ENCODE data around the gene TBX1.

The TBX1 gene

DNA sequence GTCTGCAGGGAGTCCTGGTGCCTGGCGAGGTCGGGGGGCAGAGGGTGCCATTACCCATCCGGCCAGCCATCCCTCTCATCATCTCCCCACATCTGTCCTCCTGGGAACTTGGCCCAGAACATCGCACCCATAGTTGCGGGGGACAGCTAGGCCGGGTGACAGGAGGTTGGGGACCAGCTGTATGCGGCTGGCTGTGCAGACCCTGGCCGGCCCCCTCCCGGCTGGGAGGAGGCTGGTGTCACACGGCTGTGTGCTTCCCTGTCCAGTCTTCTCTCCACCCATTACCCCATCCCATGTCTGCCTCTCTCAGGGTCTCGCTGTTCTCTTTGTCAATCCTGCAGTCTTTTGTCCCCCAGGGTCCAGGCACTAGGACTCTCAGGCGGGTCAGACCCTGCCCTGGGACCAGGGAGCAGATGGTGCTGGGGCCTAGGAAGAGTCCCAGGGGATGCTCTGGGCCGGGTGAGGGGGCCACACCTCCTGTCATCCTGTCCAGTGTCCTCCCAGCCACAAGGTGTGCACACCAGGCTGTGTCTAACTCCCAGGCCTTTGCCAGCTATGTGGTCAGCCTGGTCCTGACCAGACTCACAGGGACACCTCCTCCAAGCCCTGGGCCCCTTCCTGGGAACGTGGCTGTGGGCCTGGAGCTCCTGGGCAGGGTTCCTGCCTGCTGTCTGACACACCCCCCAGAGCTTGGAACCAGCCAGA, 6.4 kb upstream of the TBX1 start:
- no peak for DNase-seq

DNA sequence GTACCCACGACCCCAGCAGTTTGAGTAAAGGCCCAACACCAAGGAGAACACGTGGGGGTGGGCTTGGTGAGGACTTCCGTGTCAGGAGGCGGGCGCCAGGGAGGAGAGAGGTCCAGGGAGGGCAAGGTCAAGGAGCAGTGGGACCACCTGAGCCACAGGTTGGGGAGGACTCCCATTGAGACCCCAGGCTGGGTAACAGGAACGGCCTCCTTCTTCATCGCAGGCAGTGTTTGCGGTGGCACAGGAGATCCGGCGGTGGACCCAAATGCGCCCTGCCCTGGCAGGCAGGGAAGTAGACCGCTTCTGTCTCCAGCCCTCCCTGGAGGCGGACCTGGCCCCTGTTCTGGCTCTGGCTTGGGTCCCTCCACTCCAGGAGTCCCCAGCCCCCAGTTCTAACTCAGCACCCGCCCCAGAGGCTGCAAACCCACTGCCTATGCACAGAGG, 5.9 kb upstream of the TBX1 start:
- DNase-seq: no peak

DNA sequence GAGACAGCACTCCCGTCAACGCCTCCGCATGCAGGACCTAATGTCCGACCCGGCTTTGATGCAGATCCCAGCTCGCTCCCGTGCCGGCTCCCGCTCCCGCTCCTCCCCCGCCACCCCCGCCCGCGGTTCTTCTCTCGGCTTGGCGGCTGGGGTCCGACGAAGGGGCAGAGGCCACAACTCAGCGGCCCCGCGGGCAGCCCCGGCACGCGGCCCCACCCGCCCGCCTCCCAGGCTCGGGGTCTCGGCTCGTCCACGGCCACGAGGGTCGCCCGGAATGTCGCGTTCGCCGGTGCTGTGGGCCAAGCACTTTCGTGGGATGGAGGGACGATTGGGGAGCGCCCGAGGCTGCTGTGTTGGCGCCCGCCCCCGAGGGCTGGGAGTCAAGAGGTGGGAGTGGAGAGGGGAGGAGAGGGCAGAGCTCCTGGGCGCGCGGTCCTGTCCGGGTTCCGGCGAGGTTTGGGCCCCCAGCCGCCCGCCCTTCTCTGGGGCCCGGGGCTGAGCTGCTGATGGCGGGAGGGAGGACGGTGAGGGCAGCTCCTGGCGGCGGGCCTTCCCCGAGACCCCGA, 5.3 kb upstream of the TBX1 start:
- no peak for DNase-seq

DNA sequence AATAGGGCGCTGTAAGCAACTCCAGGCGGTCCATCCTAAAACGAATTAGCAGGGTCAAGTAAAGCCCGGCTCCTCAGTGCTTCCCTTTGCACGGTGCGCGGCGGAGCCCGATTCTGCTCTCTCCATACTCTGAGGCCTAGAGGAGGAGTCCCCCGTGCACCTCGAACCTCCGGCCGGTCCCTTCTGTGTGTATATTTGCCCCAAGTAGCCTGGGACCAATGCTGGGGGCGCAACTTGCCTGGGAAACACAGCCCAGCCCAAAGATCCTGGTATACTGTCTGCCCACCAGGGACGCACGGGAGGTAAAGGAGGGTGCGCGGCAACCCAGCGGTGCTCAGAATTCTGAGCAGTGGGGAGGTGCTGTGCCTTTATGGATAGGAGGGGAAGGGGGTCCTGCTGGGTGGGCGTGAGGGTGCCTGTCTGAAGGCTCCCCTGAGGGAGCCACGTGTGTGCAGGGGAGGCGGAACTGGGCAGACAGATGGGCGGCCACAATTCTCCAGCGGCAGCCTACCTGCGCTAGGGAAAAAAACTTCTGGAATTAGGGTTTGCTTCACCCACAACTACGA, 4.8 kb upstream of the TBX1 start:
- DNase-seq: no peak

DNA sequence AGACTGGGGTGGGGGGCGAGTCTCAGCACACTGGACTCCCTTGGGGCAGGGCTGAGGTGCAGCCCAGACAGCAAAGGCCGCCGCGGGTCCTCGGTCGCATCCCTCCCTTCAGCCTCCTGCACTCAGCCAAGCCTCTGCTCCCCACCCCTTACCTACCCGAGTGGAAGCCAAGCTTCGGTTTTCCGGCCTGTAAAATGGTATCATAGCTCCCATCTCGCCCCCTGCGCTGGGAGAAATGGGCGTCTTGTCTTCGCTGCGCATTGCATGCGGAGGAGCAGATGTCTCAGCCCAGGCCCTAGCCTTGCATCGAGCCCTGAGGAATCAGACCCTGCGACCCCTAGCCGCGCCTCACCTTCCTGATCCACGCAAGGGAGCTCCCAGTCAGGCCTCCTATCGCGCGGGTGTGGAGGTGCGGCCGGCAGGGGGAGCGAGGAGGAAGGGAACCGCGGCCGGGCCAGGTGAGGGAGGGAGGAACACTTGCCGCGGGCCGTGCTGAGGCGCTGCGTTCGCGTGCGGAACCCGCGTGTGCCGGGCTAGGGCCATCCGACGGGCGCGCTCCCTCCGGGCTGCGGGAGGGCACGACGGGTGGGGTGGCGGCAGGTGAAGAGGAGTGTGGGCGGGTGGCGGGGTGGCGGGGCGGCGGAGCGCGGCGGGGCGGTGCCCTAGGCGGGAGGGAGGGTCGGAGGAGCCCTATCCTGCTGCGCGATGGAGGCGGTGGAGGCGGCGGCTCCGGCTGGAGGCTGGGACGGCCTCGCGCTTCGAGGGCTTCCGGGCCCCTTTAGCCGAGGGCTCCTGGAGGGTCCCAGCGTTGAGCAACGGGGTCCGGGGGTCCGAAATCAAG, 4.1 kb upstream of the TBX1 start:
- DNase-seq: peak; percentile 51

DNA sequence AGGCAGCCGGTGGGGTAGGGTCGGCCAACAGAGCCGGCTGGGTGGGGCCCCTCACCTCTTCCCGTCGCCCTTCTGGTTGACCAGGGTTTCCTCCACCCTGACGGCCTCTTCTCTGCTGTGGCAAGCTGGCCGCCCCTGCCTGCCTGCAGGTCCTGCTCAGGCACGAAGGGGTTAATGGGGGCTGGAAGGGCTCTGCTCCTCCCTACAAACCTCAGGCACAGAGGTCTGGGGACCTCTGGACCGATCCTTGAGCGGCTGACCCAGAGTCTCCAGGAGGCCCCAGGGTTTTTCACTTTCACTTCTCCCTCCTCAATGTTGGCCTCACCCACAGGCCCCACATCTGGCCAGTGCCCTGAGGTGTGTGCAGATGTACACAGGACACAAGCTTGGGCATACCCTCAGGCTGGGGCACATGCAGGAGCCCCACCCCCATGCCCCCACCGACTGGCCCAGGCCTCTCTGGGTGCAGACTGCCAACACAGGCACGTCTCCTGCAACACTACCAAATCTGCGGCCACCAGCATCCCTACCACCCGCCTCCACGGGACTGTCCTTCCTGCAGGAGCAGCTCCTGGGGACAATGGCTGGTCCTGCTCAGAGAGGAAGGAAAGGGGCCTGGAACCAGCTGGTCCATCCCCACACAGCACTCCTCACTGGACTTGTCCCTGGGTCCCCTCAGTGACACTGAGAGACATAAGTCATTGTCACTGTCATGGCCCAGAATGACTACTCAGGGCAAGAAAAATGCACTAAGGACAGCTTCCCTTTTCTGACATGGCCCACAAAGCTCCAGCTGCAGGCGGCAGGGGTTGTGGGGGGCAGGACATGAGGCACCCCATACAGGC, 3.2 kb upstream of the TBX1 start:
- DNase-seq: no peak

DNA sequence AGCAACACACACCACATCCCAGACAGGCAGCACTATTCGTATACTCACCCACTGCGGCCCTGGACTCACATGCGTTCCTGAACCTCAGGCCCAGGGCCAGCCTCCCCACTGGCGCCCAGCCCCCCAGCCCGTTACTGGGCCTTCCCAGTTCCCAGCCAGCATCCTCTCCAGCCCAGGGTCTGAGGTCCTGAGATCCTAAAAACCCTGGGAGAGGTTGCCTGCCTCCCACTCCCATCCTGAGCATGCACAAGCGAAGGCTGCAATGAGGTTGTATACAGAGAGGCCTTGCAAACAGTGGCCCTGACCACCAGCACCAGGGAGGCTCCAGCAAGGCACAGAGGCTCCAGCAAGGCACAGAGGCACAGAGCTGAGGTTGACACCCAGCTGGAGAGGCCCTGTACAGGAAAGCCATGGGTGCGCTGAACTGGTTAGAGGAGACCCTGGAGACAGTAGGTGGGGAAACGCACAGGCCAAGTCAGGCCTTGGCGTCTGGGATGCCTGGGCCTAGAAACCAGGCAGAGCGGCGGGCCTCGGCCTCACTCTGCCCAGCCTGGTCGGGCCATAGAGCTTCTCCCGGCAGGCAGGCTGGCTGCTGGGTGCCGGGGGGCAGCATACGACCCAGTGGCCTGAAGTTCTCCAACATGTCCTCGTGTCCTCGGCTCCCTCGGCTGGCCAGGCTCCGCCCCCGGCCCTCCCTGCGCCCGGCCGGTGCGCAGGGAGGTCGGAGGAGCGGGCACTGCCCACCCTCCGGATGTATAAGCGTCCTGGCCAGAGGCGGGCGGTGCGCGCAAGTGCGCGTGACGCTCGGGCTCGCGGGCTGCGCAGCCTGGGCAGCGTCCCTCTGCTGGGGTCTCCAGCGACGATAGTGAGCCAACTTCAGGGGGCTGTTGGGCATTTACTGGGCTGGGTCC, 2.3 kb upstream of the TBX1 start:
- no peak for DNase-seq

DNA sequence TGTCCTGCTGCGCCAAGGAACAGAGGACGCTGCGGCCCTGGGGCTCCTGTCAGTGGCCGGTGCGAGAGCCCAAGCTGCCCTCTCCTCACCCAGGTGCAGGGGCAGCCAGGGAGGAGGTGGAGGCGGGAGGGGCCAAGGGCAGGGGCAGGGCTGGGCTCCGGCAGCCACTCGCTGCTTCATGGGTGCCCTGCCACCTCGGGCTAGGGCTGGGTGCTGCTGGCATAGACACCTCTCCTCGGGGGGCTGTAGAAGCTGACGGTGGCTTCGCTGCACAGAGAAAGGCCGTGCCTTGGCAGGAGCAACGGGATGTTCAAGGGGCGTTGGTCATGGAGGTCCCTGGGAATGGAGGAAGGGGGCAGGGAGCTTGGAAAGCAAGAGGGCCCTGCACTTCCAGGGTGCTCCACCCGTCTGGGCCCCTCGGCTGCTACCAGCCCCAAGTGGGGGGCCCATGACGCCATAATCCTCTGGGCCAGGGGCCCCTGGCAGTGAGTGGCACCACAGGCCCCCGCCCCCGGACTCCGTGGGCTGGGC, 1.6 kb upstream of the TBX1 start:
- DNase-seq: no peak

DNA sequence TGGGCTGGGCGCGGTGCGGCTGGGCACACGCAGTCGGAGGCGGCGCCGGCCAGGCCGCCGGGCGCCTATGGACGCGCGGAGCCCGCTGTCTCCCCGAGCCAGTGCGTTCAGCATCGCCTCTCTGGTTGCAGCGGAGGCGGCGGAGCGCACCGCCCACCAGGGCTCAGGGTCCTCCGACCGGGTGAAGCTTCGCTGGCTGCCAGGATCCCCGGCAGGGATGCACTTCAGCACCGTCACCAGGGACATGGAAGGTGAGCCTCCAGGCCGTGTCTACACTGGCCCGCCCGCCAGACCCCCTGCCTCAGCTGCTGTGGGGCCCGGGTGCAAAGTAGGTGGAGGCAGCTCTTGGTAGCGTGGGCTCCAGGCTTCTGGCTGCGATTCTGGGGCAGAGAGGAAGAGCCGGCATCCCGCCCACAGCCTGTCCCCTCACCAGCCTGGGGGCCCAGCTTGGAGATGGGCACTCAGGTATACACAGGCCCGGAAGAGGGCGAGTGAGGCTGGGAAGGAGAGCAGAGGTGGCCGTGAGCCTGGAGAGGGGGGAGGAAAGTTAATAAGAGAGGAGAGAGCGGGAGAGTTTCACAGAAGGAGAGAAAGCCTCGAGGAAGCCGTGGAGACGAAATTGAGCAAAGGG, 1.0 kb upstream of the TBX1 start:
- no peak for DNase-seq

DNA sequence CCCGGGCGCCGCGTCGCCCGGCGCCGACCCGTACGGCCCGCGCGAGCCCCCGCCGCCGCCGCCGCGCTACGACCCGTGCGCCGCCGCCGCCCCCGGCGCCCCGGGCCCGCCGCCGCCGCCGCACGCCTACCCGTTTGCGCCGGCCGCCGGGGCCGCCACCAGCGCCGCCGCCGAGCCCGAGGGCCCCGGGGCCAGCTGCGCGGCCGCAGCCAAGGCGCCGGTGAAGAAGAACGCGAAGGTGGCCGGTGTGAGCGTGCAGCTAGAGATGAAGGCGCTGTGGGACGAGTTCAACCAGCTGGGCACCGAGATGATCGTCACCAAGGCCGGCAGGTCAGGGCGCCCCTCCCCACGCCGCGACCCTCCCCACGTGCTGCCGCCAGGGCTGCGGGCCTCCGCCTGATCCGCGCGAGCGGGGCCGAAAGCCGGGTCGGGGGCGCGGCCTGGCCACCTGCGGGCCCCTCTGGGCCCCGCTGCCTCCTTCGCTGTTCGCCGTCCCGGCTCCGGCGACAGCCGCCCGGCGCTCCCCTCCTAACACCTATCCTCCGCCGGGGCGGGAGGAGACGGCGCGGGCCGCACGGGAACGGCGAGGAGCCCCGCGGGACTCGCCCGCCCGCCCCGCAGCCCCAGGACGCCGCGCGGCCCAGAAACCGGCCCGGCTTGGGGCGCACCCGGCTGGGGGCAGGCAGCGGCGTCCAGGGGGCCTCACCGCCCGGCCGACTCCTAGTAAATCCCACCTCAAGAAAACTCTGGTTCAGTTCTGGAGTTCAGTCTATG, 560 bp downstream of the TBX1 start:
- no peak for DNase-seq

DNA sequence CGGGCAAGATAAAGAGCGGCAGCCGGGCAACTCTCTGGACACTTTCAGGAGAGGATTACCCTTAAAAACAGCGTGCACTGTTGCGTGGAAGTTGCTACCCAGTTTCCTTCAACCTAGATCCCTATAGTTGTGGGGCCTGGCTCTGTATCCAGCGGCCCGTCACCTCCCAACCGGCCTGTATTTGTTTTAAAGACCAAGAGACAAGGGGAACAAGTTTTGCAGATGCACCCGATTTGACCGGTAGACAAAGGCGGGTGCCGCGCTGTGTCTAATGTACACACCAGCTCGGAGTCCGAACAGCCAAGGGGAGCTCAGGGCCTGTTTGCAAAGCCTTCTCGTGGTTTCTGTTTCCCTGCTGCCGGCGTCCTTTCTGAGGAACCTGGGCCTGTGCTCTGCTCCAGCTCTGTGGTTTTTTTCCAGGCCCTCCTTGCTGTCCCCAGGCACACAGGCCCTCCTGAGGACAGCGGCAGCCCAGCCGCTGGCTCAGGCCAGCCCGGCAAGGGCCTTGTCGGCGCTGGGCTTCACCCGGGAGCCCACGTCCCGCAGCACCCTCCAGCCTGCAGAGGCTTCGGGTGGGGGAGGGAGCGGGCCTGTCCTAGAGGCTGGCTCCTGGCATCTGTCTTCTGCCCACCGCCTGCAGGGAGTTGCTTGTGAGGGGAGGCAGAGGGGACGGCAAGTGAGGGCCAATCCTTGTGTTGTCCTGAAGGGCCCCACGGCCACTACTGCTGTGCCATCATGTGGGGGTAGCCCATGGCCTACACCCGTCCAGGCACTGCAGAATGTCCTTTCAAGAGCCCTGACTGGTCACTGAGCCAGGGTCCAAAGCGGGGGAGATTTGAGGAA, 1.4 kb downstream of the TBX1 start:
- DNase-seq: no peak

DNA sequence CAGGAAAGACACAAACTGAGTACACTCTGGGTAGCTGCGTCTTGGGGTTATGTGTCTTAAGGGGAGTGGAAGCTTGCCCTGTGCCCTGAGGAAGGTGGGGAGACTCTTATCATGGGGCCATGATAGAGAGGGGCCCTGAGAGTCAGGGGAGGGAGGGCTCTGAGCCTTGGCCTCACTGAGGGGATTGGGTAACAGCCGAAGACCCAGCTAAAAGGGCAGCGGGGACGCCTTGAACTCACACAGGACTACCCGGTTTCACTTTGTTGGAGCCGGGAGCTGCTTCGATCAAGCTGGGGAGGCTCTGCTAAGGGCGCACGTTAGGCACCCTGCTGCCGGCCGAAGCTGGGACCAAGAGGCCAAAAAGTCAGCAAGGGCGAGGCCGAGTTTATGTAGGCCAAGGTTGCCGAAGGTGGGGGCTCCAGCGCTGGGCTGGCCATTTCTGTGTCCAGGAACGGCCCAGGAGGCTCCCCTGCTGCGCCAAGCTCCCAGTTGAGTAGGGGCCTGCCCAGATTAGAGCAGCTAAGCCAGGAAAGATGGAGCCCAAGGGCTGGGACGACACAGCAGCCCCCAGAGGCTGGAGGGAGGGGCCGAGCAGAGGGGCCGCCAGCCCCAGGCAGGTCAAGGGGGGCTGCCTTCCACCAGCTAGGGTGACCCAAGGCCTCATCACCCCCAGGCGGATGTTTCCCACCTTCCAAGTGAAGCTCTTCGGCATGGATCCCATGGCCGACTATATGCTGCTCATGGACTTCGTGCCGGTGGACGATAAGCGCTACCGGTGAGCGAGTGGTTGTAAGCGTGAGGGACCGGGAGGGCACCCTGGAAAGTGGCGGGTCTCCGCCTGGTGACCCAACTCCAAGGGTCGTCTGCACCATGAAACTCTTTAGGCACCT, 2.2 kb downstream of the TBX1 start:
- DNase-seq: no peak

DNA sequence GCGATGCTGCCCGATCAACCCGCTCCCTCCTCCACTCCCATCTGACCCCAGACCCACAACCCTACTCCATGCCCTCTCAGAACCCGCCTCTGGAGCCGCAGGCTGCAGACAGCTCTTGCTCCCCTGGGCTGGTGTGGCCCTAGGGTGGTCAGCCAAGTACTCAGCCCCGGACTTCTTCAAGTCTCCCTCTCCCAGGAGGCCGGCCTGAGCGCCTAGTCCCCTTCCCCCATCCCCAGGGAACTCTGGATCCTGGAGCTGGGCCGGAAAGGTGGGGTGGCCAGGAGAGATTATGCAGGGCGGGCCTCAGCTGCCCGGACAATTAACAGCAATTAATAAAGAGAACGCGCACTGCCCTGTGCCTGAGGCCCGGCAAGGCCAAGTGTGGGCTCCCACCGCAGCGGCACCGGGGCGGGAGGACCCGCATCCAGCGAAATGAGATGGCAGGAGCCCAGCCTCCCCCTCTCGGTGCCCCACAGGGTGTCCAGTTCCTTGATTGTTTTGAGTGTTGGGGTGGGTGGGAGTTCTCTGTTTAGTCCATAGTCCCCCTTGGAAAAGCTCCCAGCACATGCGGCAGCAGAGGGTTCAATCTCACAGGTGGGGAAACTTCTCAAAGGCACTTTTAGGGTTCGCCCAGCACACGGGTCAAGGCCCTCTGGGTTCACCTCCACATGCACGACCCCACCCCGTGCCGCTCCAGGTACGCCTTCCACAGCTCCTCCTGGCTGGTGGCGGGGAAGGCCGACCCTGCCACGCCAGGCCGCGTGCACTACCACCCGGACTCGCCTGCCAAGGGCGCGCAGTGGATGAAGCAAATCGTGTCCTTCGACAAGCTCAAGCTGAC, 3.1 kb downstream of the TBX1 start:
- no peak for DNase-seq

DNA sequence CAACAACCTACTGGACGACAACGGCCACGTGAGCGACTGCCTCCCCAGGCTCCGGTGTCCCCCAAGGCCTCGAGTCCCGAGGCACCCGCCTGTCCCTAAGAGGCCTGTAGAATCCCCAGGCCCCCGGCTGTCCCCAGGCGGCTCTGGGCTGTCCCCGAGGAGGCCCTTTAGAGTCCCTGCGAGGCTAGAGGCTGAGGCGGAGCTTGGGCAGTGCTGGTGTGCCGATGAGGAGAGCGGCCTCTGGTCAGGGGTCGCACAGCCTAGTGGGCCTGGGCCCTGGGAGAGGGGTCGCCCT, 3.7 kb downstream of the TBX1 start:
- no peak for DNase-seq

DNA sequence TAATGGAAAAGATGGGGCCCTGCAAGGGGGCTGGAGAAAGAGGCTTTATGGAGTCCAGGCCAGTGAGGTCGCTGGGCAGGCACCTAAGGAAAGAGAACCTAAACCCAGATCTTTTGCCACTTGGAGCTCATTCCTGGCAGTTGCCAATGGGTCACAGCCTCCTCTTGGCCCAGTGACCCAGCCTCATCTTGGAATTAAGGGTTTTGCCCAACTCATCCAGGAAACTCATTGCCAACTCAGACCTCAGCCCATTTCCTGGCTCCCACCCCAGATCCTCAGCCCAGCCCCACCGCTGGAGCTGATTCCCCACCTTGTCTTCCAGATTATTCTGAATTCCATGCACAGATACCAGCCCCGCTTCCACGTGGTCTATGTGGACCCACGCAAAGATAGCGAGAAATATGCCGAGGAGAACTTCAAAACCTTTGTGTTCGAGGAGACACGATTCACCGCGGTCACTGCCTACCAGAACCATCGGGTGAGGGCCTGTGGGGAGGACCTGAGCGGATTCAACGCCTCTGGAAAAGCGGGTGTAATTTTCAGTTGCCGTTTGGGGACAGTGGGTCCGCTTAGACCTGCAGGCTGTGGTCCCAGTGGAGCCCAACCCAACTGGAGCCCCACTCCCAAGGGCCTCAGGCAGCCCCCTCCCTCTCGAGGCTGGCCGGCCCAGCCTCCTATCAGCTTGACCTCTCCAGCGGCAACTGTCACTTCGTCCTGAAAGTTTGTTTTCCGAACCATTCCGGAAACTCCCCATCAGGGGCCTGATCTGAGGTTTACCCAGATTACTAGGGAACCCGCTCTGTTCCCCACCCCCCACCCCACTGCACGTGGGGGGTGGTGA, 4.3 kb downstream of the TBX1 start:
- DNase-seq: no peak

Data from hematopoietic multipotent progenitor cell treated with erythropoietin and hydrocortisone succinate and interleukin-3 and kit ligand, for 6 days (in vitro differentiated cells).